HG03095 (cell line): ENCODE data around the gene DAP.
"Not testable (repeated sequence)": the region's sequence is repeated elsewhere in the genome, so short reads cannot be mapped to it uniquely, and the experiment has no call there.

ENCODE experiments used
- ATAC-seq: cut with Tn5 transposase; IDR thresholded peaks from one replicate; pipeline ENCODE4 v1.9.1; 2021; ENCODE audit warnings: moderate library complexity; ENCODE audit not compliant: unreplicated experiment

Gene DAP

DNA sequence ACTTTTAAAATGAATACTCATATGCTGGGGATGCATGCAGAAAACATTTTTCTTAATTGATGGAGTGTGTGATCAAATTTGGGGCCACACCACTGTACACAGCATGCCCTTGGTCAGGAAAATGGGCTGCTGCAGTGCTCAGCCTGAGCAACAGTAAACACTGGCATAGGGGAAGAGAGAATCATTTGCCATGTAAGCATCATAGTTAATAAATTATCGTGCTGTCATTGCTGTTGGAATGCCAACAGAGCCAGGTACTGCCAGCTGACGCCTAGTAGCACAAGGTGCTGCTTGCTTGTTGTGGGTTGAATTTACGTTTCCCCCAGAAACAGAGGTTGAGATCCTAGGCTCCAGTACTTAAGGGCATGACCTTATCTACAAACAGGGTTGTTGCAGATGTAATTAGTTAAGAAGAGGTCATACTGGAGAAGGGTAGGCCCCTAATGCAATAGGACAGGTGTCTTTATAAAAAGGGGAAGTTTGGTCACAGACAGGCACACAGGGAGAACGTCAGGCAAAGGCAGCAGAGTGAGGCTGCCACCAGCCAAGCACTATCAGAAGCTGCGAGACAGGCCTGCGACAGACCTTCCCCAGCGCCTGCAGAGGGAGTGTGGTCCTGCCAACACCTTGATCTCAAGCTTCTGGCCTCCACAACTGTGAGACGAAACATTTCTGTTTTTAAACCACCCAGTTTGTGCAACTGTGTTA, 25.3 kb downstream of the DAP start:
- ATAC-seq: peak; percentile 66

DNA sequence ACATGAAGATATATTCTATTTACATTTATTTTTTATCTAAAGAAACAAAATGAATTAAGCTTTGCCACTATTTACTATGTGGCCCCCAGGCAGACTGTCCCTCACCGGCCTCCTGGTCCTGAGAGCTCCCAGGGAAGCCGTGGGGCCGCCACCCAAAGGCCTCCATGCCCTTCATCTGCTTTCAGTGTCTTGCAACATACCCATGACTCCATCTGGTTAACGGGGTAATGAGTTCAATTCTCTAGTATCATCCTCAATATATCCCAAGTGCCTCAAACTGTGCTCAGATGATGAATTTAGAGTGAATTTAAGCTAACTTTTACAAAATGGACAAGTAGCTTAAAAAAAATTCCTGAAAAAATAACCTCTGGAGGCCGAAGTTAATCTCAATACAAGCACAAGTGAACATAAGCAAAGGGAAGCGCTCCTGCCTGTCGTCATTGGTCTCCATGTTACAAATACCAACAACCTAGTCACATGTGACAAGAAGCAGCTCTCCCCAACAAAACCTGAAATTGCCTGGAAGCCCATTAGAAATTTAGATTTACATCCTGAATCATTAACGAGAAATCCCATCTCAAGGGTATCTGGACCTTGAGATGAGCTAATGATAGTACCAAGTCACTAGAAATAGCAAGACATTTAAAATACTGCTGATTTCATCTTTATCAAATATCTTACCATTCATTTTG, 26.1 kb downstream of the DAP start:
- ATAC-seq: no peak

DNA sequence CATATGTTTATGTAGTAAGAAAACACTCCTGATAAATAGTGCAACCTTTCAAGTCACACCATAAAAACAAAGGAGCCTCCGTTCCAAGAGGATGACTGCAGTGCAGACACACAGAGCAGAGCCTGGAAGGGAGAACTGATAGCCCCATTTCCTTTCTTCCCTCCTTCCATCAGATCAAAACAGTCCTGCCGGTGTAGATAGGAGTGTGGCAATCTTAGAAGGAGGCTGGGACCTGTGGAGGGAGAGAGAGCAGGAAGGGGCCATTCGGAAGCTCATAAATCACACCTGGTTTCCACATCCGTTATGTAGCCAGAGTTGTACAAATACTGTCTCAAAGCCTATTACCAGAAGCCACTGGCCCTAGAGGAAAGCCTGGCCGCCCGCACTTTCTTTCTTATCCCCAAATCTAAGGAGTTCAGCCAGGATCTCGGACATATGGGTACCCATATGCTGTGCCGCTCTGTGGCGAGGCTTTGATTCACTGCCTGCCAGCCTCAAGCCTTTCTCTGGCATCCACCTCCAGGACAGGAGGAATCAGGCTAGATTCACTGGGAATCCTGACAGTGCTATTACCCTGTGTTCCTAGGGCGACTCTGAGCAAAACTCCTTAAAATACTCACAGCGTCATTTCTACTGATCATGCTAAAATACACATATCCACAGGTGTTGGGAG, 26.9 kb downstream of the DAP start:
- ATAC-seq: no peak

DNA sequence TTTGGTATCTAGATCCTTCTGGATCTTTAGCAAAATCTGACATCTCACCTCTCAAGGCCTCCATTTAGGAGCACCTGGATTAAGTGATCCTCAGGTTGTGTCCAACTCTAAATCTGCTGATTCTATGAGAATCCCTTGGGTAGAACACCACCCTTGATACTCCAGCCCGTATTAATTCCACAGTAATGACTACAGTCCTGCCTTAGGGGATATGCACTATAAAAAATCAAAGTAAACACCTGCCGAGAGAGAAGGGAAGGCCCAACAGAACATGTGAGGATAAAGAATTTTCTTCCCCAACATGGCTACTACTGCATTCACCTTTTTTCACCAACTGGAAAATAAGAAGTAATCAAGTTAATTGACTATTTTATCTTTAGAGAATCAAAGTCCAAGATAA, 27.6 kb downstream of the DAP start:
- ATAC-seq: no peak

DNA sequence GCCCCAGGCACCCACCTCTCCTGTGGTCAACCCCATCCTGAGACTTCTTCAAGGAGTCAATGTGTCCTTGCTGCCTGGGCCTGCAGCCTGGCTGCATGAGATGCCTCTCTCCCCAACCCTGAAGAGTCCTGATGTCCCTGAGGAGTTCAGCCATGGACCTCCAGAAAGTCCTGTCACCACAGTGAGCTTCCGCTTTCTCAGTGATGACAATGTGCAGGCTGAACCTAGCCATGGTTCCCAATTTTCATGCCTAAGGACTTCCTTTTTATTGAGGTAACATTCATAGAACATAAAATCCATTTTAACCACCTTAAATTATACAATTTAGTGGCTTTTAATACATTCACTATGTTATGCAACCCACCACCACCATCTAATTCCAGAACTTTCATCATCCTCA, 29.1 kb downstream of the DAP start:
- ATAC-seq: no peak

DNA sequence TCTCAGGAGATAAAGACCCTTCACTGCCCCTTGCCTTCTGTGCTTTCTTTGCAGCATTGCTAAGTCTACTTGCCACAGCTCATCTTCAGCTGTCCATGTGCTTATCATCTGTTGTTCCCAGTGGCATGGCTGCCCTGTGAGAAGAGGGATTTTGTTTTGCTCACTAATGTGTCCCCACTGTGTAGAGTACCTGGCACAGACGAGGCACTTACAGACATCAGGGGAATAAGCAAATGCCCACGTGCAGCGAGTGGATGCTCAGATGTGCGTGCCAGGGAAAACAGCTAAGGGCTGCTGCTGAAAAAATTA, 31.0 kb downstream of the DAP start:
- ATAC-seq: no peak

DNA sequence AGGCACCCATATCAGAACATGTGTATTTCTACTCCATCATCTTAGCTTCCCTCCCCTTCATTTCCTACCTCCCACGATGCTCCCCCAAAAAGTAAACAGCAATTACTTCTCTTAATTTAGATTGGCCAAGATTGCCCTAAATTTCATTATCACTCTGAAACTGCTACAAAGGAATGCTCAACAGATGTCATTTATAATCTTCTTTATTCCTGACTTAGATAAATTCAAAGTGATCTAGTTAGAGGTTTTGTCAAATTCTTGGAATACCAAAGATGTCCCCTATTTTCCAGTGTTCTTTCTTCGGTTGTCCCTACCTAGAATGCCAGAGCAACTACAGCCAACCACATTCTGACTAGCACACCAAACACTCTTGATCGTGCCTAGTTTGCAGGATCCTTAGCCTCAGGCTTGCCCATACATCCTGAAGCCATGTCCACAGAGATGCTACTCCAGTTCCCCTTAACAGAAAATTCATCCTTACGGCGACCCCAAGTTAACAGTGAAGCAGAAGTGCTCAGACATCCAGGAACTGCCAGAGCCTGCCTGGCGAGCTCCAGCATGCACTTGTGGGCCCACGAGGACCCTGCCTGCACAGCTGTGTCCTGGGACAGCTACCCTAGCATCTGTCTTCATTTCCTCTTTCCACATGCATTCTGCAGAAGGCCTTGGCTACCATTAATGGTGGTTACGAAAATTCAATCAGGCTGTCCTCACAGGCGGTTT, 31.6 kb downstream of the DAP start:
- no peak for ATAC-seq

DNA sequence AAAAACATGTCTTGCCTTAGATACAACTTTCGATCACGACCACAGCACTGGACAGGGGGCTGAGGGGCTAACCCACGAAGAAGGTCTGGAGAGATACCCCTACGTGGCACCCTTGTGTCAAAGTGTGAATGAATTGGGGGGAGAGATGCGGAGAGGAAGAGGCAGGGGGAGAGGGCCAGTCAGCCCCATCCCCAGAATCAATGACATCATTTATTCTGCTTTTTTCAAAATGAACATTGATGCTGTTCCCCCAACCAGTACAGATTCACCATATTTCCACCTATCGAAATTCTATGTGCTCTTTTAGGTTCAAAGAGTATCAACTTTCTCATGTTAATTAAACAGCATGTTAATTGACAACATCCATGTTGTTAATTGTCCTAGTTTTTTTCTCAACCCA, 32.4 kb downstream of the DAP start:
- ATAC-seq: no peak

DNA sequence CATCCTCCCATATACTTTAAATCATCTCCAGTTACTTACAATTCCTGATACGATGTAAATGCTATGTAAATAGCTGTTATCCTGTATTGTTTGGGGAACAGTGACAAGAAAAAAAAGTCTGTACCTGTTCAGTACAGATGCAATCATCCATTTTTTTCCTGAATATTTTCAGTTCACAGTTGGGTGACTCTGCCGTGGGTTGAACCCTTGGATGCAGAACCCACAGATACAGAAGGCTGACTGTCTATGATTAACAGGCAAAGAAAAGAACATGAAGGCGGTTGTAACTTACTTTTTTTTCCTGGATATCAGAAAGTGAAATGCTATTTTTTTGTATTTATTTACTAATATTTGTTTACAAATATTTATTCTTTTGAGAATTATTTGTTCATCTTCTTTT, 33.2 kb downstream of the DAP start:
- ATAC-seq: no peak

DNA sequence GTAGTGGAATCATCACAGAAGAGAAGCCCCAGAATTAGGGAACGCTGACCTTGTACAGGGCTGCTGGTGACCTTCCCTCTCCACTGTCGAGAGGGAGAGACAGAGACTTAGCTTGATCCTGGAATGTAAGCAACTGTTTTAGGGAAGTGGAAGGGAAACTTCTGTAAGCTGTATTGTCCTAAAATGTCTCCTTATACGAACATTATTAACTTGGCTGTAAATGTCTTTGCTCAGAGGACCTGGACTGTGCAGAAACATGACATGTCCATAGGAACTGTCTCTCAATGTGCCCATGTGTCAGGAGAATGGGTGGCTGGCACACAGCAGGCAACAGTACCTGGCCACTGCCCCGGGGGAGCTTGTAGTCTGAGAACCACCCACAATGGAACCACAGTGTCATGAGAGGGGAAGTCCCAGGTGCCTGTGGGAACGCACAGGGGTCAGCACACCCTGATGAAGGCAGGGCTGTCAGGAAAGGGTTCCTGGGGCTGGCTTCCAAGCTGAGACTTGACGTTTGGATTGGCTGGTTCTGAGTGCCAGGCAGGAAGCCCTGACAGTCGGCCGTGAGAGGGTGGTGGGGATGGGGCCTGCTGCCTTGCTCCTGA, 34.0 kb downstream of the DAP start:
- ATAC-seq: peak; percentile 89

DNA sequence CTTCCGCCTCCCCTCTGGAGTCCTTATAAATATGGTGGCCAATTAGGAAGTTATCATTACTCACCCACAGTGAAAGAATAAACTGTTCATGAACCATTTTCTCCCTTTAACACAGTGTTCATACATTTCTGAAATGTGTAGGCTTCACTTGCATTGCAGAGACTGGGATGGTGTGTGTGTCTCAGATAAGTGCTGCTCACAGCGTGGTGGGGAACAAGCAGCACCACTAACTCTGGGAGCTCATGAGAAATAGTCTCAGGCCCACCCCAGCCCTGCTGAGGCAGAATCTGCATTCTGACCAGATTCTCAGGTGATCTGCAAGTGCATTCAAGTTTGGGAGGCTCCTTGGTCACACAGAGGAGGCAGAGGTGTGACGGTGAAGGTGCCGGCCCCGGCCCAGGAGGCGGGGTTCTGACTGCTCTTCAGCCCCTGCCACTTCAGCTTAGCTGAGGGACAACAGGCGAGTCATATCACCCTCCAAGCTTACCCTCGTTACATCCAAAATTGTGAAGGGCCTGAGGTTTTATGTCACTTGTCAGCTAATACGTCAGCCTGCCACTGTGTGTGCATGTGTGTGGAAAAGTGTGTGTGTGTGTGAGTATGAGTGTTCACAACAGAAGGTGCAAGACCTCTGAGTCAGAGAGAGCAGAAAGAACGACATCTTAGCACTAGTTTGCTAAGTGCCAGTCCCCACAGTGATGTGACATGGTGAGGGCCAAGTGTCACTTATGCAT, 34.7 kb downstream of the DAP start:
- no peak for ATAC-seq

DNA sequence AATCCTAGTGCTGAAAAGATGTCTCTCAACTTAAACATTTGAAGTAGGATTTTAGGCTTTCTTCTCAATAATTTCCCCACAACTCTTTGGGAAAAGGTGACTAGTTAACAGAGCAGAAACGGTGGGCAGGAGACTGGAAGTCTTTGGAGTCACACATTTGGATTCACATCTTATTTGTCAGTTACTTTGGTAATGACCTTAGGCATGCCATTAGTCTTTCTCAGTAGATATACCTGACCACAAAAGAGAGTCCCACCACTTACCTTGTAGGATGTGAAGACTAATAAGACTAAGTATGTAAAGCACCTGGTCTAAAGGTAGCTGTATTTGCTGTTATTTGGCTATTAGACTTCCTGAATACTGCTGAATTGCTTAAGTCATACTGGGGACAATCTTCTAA, 35.4 kb downstream of the DAP start:
- ATAC-seq: no peak

DNA sequence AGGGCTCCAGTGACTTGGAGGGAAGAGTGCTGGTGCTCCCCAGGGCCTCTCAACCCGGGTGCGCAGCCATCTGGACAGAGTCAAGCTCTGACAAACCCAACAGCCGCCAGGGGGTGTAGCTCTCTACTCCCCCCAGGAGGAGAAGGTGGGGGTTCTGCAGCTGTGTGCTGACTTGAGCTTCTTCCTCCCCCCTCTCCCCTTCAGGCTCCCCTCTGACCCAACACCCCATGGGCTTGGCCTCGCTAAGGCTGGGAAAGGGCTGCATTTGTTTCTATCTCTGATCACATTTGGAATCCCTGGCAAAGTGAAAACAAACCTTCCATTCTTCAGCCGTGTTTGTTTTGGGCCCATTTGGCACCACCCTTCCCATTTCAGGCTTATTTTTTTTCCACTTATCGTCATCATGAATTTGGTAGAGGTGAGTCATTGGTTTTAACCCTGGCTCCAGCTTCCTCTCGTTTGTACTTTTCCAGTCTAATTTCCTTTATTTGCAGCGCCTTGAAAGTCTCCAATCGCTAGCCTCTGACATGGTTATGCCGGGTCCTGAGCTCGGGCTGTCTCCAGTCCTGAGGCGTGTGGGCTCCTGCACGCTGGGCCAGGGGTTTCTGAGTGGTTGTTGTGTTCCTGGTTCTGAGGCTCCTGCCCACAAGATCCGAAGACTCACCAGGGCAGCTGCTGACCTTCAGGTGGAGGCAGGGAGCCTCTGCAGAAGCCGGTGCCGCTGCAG, 36.1 kb downstream of the DAP start:
- ATAC-seq: no peak

DNA sequence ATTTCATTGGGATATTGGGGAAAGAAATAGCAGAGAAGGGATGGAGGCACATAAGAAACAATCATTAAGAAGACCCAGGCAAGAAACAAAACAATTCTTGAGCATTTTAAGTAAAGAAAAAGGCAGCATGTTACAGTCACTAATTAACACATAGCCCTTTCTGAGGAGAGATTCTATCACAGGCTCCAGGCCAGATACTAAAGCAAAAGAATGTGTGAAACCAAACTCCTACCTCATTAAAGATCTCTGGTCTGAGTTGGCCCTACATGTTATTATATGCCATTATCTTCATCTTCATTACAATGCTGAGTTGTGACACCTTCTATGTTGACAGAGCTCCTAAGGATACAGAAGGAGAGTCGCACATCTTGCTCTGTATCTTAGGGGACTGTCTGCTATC, 37.5 kb downstream of the DAP start:
- ATAC-seq: no peak

DNA sequence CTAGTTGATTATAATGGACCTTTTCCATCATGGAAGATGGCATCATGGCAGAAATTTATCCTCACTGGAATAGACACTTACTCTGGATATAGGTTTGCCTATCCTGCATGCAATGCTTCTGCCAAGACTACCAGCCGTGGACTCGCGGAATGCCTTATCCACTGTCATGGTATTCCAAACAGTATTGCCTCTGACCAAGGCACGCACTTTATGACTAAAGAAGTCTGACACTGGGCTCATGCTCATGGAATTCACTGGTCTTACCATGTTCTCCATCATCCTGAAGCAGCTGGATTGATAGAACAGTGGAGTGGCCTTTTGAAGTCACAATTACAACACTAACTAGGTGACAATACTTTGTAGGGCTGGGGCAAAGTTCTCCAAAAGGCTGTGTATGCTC, 40.3 kb downstream of the DAP start:
- ATAC-seq: not testable (repeated sequence)

DNA sequence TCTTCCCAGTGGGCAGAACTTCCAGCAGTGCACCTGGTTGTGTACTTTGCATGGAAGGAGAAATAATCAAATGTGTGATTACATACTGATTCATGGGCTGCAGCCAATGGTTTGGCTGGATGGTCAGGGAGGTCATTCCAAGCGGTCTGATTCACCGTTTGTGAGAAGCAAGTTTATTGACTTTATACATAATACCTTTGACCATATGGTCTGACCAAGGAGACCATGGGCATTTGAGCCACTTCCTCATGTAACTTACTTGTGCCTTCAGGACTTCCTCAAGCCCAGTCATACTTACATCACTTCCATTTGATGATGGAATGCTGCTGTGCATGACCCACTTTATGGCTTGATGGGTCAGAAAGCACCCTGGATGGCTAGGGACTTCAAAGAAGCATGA, 41.1 kb downstream of the DAP start:
- ATAC-seq: no peak

DNA sequence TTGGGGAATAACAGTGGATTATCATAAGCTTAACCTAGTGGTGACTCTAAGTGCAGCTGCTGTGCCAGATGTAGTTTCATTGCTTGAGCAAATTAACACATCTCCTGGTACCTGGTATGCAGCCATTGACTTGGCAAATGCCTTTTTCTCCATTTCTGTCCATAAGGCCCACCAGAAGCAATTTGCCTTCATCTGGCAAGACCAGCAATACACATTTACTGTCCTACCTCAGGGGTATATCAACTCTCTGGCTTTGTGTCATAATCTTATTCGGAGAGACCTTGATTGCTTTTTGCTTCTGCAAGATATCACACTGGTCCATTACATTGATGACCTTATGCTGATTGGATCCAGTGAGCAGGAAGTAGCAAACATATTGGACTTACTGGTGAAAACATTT, 42.4 kb downstream of the DAP start:
- not testable (repeated sequence) for ATAC-seq

DNA sequence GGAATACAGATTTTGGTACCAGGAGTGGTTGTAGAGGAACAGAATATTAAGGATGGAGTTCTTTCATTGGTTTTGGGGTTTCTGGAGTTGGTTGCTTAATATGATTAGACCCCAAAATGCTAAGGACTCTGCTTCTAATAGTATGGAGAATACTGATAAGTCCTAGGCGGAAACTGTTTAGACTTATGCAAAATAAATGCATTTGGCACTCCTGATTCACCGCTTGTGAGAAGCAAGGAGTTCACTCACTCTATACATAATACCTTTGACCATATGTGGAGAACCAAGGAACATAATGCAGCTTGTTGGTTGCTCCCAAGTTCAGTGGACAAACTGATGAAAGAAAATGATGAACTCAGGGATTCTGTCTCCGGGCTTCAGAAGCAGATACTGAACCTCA, 44.2 kb downstream of the DAP start:
- not testable (repeated sequence) for ATAC-seq

DNA sequence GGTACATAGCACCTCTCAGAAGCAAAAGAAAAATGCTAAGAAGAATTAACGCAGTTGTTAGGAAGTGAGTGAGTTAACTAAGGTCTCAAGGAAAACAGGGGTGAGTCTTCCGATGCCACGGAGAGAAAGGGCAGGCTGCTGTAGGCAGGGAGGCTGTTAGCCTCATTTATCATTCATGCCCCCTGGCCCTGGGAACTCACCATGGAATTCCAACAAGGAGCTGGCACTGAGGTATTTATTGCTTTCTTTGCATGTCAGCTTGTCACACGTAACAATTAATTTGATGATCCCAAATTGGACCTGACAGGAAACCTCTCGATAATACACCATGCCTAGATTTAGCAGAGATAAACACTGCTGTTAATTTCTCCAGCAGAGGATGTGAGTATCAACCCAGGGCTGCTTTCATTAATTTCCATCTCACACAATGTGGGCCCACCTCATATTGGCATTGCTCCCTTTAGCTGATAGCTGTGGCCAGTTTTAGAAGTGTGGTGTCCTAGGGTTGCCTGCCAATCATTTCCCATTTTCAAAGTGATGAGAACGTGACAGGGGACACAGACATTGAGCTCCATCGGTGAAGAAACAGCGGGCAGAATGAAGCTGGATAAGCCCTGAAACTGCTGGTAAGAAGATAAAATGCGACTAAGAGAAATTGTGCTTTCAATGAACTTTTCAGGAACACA, 45.3 kb downstream of the DAP start:
- ATAC-seq: no peak
